ENCODE results near the gene TYK2.
A peak's percentile ranks its signal among the peaks of the same experiment; 100 is the strongest.

TYK2 gene

DNA sequence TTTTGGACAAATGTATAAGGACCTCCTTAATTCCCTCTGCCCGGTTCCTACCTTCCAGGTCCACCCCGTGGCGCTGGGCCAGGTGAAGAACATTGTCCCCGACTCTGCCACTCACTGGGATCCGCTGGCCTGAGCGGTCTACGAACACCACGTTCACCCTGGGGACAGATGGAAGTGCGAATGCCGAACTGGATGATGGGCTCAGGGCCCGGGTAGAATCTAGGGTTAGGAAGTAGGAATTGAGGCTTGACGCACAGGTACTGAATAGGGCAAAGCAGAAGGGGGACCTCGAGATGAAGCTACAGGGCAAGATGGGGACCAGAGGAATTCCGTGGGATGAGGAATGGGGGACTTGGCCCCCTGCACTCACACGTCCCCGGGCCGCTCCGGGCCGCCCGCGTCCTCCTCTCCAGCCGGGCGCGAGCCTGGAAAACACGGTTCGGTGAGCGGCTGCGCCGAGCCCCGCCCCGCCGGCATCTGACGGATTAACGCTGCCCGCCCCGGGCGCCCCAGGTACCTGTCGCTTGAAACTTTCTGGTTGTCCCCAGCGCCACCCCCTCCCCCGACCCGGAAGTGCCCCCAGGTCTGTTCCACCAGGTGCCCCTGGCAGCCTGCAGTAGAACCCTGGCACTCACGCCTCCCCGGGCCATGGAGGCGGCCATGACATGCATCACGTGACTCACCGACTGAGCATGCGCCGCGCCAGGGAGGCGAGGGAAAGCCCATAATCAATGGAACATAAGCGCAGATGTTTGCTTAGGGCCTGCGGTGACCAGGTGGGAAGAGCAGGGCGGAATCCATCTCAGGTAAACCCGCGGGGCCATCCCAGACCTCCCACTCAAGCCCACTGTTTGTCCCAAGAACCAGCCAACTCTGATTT, 64.8 kb downstream of the TYK2 start, which contains the start of gene FDX2:
Gene FDX2 (minus strand): TSS at position 681 of the 880 bp plus-strand sequence. CDS start 19 bp downstream, at position 662.
- peaks cover 11% of the 10 kb centered on the region for H3K4me1 ChIP-seq (ENCODE audit: low read length)
- TF ChIP-seq EZH2phosphoT487 (IDR thresholded peaks at IDR 0.05; ENCODE audit: low read depth): no peak
- no peak for TF ChIP-seq CTCF (IDR thresholded peaks at IDR 0.05; ENCODE audit: low read depth, low read length)

DNA sequence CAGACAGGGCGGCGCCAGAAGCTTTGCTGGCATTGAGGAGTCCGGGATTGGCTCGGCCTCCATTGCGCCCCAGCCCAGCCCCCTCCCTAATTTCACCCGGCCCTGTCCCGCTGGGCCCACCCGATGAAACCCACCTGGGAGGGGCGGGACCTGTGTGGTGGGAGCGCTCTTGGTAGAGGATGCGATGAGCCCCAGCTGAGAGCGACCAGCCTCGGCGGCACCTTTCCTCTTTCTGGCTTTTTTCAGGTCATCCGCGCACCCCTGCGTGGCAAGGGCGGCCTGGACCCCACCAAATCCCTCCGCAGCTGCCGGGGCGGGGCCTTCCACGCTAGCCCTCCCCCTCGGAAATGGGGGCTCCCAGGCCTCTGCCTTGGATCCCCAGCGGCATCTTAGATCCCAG, 70.9 kb downstream of the TYK2 start, which contains the start of gene ZGLP1:
Gene ZGLP1 (minus strand): TSS at position 393 of the 400 bp plus-strand sequence.
- H4K20me1 ChIP-seq (ENCODE audit: insufficient read depth, low read length): no peaks in the 10 kb centered on the region
- no peak within 1 kb of the TSS for H3K4me3 ChIP-seq (ENCODE audit: low read length)
- no peak within 1 kb of the TSS for H3K4me2 ChIP-seq (ENCODE audit: low read length)
- no peak within 1 kb of the TSS for H2AFZ ChIP-seq (ENCODE audit: low read depth, low read length)
- H3K9me3 ChIP-seq (ENCODE audit: insufficient read depth, low read length): no peaks in the 10 kb centered on the region
- H3K27me3 ChIP-seq (ENCODE audit: low read depth, low read length): no peaks in the 10 kb centered on the region
- H3K36me3 ChIP-seq (replicated peaks; ENCODE audit: low read depth, low read length): no peaks in the 10 kb centered on the region
- H3K9ac ChIP-seq (ENCODE audit: low read length): no peak within 1 kb of the TSS
- no peaks in the 10 kb centered on the region for H3K79me2 ChIP-seq (ENCODE audit: low read length)
- TF ChIP-seq CTCF (IDR thresholded peaks at IDR 0.05; ENCODE audit: low read depth, low read length) (no peak), EZH2phosphoT487 (IDR thresholded peaks at IDR 0.05; ENCODE audit: low read depth) (no peak)
- H3K27ac ChIP-seq (ENCODE audit: low read length): no peak within 1 kb of the TSS
- no peaks in the 10 kb centered on the region for H3K4me1 ChIP-seq (ENCODE audit: low read length)

More for the DNA sequence above, 64.8 kb downstream of the TYK2 start, which contains the start of gene FDX2:
- no peaks in the 10 kb centered on the region for H3K9me3 ChIP-seq (ENCODE audit: insufficient read depth, low read length)
- peak within 1 kb of the TSS; percentile 61 for H2AFZ ChIP-seq (ENCODE audit: low read depth, low read length)
- H3K9ac ChIP-seq (ENCODE audit: low read length): peak within 1 kb of the TSS; percentile 53
- peaks cover 3% of the 10 kb centered on the region; the same call in 1 of the 2 replicates for H3K79me2 ChIP-seq (ENCODE audit: low read length)
- H4K20me1 ChIP-seq (ENCODE audit: insufficient read depth, low read length): no peaks in the 10 kb centered on the region
- peak within 1 kb of the TSS; percentile 32 for H3K27ac ChIP-seq (ENCODE audit: low read length)
- peak within 1 kb of the TSS; percentile 96 for H3K4me2 ChIP-seq (ENCODE audit: low read length)
- H3K36me3 ChIP-seq (replicated peaks; ENCODE audit: low read depth, low read length): peaks cover 29% of the 10 kb centered on the region
- H3K27me3 ChIP-seq (ENCODE audit: low read depth, low read length): no peaks in the 10 kb centered on the region
- H3K4me3 ChIP-seq (ENCODE audit: low read length): peak within 1 kb of the TSS; percentile 84

DNA sequence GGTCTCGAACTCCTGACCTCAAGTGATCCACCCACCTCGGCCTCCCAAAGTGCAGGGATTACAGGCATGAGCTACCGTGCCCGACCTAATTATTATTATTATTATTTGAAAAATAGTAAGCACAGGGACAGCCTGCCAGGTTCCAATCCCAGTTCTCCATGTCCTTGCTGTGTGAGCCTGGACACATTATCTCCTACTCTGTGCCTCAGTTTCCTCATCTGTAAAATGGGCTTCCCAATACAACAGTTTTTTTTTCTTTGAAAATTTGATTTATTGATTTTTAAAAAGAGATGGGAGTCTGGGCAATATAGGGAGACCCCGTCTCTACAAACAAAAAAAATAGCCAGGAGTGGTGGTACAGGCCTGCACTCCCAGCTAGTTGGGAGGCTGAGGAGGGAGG, 74.0 kb downstream of the TYK2 start:
- Histone ChIP-seq H3K4me3 (ENCODE audit: low read length) (no peak overlapping the region), H3K79me2 (ENCODE audit: low read length) (no peaks in the 10 kb centered on the region), H3K9me3 (ENCODE audit: insufficient read depth, low read length) (no peaks in the 10 kb centered on the region), H2AFZ (ENCODE audit: low read depth, low read length) (no peak overlapping the region), H4K20me1 (ENCODE audit: insufficient read depth, low read length) (no peaks in the 10 kb centered on the region), H3K36me3 (replicated peaks; ENCODE audit: low read depth, low read length) (no peaks in the 10 kb centered on the region), H3K27ac (ENCODE audit: low read length) (no peak overlapping the region), H3K4me1 (ENCODE audit: low read length) (no peaks in the 10 kb centered on the region), H3K4me2 (ENCODE audit: low read length) (no peak overlapping the region), H3K9ac (ENCODE audit: low read length) (no peak overlapping the region), H3K27me3 (ENCODE audit: low read depth, low read length) (no peaks in the 10 kb centered on the region)
- TF ChIP-seq EZH2phosphoT487 (IDR thresholded peaks at IDR 0.05; ENCODE audit: low read depth) (no peak), CTCF (IDR thresholded peaks at IDR 0.05; ENCODE audit: low read depth, low read length) (no peak)

DNA sequence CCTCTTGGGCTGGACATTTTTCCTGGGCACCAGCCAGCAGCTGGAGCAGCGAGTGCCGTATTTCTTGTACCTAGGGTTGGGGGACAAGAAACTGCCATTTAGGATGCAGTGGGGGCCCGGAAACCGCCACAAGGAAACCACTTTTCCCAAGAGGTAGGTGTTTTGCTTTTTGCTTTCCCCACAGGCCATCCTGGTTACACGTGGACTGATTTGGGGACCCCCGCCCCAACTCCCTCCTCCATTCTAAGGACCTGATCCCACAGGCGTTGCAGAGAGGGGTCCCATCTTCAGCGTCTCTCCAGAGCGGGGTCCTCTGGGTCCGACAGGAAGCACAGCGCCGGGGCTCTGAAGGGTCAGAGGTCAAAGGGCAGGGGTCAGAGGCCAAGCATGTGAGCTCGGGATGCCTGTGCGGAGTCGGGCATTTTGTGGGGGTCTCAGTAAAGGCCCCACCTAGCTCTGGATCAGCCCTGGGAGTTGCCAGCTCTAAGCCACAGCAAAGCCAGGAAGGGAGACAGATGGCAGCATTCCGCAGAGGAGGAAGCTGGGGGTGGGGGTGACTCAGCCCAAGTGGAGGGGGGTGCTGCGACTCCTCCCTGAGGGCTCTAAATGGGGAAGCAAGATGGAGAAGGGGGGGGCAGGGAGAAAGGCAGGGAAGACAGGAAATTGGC, 75.1 kb downstream of the TYK2 start:
- Histone ChIP-seq H3K4me3 (ENCODE audit: low read length) (no peak overlapping the region), H3K36me3 (replicated peaks; ENCODE audit: low read depth, low read length) (no peaks in the 10 kb centered on the region), H4K20me1 (ENCODE audit: insufficient read depth, low read length) (no peaks in the 10 kb centered on the region), H3K27ac (ENCODE audit: low read length) (no peak overlapping the region), H3K4me2 (ENCODE audit: low read length) (no peak overlapping the region), H2AFZ (ENCODE audit: low read depth, low read length) (no peak overlapping the region), H3K9me3 (ENCODE audit: insufficient read depth, low read length) (no peaks in the 10 kb centered on the region), H3K9ac (ENCODE audit: low read length) (no peak overlapping the region), H3K4me1 (ENCODE audit: low read length) (no peaks in the 10 kb centered on the region), H3K27me3 (ENCODE audit: low read depth, low read length) (0 out of 2 replicates have a peak, but pooled peaks cover 2% of the 10 kb centered on the region), H3K79me2 (ENCODE audit: low read length) (no peaks in the 10 kb centered on the region)
- TF ChIP-seq EZH2phosphoT487 (IDR thresholded peaks at IDR 0.05; ENCODE audit: low read depth) (no peak), CTCF (IDR thresholded peaks at IDR 0.05; ENCODE audit: low read depth, low read length) (no peak)
